Astrocyte of the hippocampus (primary cell): ENCODE data around the gene CSMD2.

Experiments used
- DNase-seq: peaks from one replicate; pipeline ENCODE4 v3.0.0; 2011; ENCODE audit warnings: low read depth, low spot score

The CSMD2 gene

GRCh38 chr1:33823401-33823800, 341.6 kb downstream of the CSMD2 start:
- DNase-seq: no peak

- no peak for DNase-seq
These were observed 342.6 kb downstream of the CSMD2 start for GRCh38 chr1:33822396-33822795.

GRCh38 chr1:33821291-33821690, 343.7 kb downstream of the CSMD2 start:
- DNase-seq: no peak

- DNase-seq: no peak
These were observed 344.2 kb downstream of the CSMD2 start for GRCh38 chr1:33820804-33821203.

- DNase-seq: no peak
These were observed 345.1 kb downstream of the CSMD2 start for GRCh38 chr1:33819913-33820311.

- no peak for DNase-seq
These were observed 345.6 kb downstream of the CSMD2 start for GRCh38 chr1:33819290-33819912.

GRCh38 chr1:33818071-33818470, 347.0 kb downstream of the CSMD2 start:
- DNase-seq: no peak

- DNase-seq: peak; percentile 83
These were observed 350.0 kb downstream of the CSMD2 start for GRCh38 chr1:33815061-33815460.

GRCh38 chr1:33814166-33814565, 350.9 kb downstream of the CSMD2 start:
- DNase-seq: peak; percentile 27

GRCh38 chr1:33810571-33810970, 354.5 kb downstream of the CSMD2 start:
- no peak for DNase-seq

GRCh38 chr1:33805988-33806387, 359.0 kb downstream of the CSMD2 start:
- DNase-seq: no peak

- no peak for DNase-seq
These were observed 362.8 kb downstream of the CSMD2 start for GRCh38 chr1:33802268-33802667.

- no peak for DNase-seq
These were observed 367.2 kb downstream of the CSMD2 start for GRCh38 chr1:33797849-33798248.

- DNase-seq: no peak
These were observed 372.4 kb downstream of the CSMD2 start for GRCh38 chr1:33792651-33793050.

- no peak for DNase-seq
These were observed 372.8 kb downstream of the CSMD2 start for GRCh38 chr1:33792216-33792615.

- no peak for DNase-seq
These were observed 373.8 kb downstream of the CSMD2 start for GRCh38 chr1:33791251-33791650.

- peak; percentile 10 for DNase-seq
These were observed 374.5 kb downstream of the CSMD2 start for GRCh38 chr1:33790577-33790976.

GRCh38 chr1:33784876-33785275, 380.2 kb downstream of the CSMD2 start:
- no peak for DNase-seq

GRCh38 chr1:33782776-33783175, 382.3 kb downstream of the CSMD2 start:
- DNase-seq: no peak

- no peak for DNase-seq
These were observed 383.4 kb downstream of the CSMD2 start for GRCh38 chr1:33781652-33782051.

- DNase-seq: no peak
These were observed 387.7 kb downstream of the CSMD2 start for GRCh38 chr1:33777337-33777736.

GRCh38 chr1:33768821-33769220, 396.2 kb downstream of the CSMD2 start:
- peak; percentile 12 for DNase-seq

- no peak for DNase-seq
These were observed 396.9 kb downstream of the CSMD2 start for GRCh38 chr1:33768106-33768505.

- DNase-seq: no peak
These were observed 400.9 kb downstream of the CSMD2 start for GRCh38 chr1:33764149-33764548.
